GM19025 (cell line): ENCODE data around the gene LIN7A.
A peak's percentile ranks its signal among the peaks of the same experiment; 100 is the strongest.

Experiments
- ATAC-seq: cut with Tn5 transposase; IDR thresholded peaks from one replicate; pipeline ENCODE4 v1.9.1; 2021; ENCODE audit warnings: mild to moderate bottlenecking, low read depth, moderate library complexity; ENCODE audit not compliant: unreplicated experiment

The LIN7A gene, protein sequence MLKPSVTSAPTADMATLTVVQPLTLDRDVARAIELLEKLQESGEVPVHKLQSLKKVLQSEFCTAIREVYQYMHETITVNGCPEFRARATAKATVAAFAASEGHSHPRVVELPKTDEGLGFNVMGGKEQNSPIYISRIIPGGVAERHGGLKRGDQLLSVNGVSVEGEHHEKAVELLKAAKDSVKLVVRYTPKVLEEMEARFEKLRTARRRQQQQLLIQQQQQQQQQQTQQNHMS

DNA sequence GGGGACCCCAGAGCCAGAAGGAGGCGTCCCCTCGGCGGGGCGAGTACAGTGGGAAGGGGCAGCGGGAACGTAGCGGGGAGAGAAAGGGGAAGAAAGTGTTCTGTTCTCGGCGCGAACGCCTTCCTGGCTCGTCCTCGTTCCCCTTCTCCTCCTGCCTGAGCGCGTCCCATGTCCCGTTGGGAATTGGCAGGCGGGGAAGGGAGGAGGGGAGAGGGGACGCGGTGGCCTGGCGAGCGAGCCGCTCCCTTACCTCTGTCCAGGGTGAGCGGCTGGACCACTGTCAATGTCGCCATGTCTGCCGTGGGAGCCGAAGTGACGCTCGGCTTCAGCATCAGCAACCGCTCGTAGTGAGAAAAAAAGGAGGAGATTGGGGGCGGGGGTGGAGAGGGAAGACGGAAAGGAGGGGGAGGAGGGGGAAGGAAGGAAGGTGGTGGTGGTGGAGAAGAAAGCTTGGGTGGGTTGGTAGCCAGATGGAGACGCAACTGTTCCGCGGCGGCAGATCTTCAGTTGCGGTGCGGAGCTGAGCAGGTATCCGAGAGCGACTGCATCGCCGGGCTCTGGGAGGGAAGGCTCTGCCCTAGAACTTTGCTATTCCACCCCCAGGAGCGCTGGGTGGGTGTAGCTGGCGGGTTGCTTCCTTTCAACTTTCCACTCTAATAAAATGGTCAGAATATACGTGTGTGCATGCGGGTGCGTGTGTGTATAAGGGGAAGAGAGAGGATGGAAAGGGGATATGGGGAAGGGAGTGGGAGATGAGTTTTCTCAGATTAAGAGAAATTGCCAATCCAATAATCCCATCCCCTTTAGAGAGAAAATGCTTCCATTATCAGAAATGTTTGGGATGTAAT is at the start of gene LIN7A:
TSS of gene LIN7A (minus strand) at position 544 of the 848 bp plus-strand sequence. CDS start at position 332, 212 bp downstream.
- ATAC-seq = peak; percentile 14

DNA sequence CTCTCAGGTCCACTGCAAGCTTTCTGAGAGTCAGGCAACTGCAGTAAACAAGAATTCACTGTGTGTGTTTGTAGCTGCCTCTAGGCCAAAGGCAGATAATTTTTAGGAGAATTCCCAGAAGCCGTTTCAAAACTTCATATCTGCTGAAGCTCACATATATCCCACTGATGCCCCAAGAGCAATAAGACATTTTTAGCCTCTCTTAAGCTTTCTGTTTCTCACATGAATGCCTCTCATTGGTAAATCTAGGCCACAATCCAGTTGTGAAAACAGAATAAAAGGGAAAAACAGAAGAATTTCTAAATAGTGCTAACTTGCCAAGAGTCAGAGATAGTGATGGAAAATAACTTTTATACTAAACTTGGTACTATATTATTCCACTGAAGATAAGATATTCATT is 48.5 kb upstream of the LIN7A start:
- ATAC-seq = no peak

GRCh38 chr12:80979816-80980215 is 42.1 kb upstream of the LIN7A start:
- no peak for ATAC-seq

- no peak for ATAC-seq
Measured at GRCh38 chr12:80979251-80979650, 41.5 kb upstream of the LIN7A start.

DNA sequence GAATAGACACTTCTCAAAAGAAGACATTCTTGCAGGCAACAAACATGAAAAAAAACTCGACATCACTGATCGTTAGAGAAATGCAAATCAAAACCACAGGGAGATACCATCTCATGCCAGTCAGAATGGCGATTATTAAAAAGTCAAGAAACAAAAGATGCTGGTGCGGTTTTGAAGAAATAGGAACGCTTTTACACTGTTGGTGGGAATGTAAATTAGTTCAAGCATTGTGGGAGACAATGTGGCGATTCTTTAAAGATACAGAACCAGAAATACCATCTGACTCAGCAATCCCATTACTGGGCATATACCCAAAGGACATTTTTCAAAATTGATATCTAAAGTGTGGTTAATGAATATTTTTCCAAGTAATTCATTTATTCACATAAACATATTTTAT is 39.6 kb upstream of the LIN7A start:
- no peak for ATAC-seq

DNA sequence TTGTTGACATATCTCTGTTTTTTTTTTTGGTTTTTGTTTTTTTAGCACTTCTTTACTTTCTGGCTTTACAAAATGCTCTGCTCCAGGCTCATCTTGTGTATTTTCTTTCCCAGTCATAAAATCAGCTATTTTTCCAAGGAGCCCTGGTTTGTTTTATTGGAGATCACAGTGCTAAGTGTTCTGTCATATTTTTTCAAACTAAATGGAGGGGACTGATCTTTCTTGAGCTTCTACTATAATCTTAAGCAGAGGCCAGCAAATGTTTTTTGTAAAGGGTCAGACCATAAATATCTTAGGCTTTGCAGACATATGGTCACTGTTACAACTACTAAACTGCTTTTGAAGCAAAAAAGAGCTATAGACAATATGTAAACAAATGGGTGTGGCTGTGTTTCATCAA is 30.6 kb upstream of the LIN7A start:
- no peak for ATAC-seq

GRCh38 chr12:80967565-80967964 is 29.8 kb upstream of the LIN7A start:
- ATAC-seq = no peak

- no peak for ATAC-seq
Measured at GRCh38 chr12:80966001-80966400, 28.3 kb upstream of the LIN7A start.

DNA sequence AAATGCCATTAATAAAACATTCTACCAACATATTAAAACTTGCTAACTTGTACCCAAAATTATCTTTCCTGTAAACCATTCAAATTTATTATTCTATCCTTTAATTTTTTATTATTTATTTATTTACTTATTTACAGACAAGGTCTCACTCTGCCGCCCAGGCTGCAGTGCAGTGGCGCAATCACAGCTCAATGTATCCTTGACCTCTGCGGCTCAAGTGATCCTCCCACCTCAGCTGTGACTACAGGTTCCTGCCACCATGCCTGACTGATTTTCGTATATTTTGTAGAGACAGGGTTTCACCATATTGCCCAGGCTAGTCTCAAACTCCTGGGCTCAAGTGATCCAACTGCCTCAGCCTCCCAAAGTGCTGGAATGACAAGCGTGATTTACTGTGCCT is 20.4 kb upstream of the LIN7A start:
- ATAC-seq = no peak

GRCh38 chr12:80954857-80955520 is 17.3 kb upstream of the LIN7A start:
- no peak for ATAC-seq

- no peak for ATAC-seq
Measured at GRCh38 chr12:80952443-80952842, 14.7 kb upstream of the LIN7A start.

GRCh38 chr12:80946591-80946990 is 8.9 kb upstream of the LIN7A start:
- ATAC-seq = no peak

GRCh38 chr12:80943338-80943737 is 5.6 kb upstream of the LIN7A start:
- ATAC-seq = no peak

GRCh38 chr12:80941916-80942315 is 4.2 kb upstream of the LIN7A start:
- no peak for ATAC-seq

- no peak for ATAC-seq
Measured at GRCh38 chr12:80939231-80939950, 1.7 kb upstream of the LIN7A start.

GRCh38 chr12:80938397-80938796 is 663 bp upstream of the LIN7A start:
- no peak for ATAC-seq

- ATAC-seq = peak; percentile 56
Measured at GRCh38 chr12:80936642-80937390, 918 bp downstream of the LIN7A start.

DNA sequence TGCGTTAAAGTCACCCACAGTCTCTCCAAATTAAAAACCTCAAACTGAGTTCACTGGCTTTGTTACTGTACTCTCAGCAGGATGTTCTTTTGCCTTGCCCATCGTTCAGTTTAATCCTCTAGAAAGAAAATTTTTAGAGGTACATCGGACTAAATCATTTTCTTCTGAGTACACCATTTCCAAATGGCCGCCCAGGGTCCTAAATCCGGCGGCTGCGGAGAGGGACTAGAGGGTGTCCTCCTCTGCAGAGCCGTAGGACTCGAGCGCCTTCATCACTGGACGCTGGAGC is 1.4 kb downstream of the LIN7A start:
- ATAC-seq = no peak

DNA sequence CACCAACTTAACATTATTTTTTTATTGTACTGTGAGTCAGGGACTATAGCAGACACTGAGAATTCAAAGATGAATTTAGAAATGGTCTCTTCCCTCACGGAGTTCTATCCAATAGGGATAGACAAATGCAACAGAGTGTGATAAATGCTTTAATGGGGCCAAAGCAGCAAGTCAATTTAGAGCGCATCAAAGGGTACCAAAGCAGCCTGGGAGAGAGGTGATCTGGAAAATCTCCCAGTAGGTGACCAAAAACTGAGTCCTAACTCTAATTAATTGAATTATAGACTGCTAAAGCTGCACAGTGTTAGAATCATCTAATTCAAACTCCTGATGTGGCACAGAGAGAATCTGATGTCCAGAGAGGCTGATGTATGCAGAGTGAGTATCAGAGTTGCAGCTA is 2.6 kb downstream of the LIN7A start:
- no peak for ATAC-seq

GRCh38 chr12:80925983-80926382 is 11.8 kb downstream of the LIN7A start:
- no peak for ATAC-seq
